ENCODE measurements around the gene TSPAN2.

DNA sequence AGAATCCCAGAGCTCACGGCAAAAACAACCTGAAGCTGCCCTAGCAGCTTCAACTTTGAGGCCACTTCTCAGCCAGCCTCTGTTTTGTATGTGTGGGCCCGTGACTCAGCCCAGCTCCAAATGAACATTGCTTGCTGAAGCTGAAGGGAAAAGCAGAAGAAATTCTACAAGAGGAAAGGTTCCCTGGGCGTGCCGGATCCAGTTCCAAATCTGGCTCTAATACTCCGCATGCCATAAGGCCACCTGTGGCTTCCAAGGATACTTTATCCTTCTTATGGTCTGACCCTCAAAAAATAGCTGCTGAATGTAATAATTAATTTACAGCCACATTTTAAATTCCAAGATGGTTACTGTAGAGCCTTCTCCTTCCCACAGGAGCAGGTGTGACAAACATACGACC, 24.3 kb downstream of the TSPAN2 start:
- no peak for TF ChIP-seq POLR2A (IDR thresholded peaks at IDR 0.05)
- TF ChIP-seq, protein P1, sequence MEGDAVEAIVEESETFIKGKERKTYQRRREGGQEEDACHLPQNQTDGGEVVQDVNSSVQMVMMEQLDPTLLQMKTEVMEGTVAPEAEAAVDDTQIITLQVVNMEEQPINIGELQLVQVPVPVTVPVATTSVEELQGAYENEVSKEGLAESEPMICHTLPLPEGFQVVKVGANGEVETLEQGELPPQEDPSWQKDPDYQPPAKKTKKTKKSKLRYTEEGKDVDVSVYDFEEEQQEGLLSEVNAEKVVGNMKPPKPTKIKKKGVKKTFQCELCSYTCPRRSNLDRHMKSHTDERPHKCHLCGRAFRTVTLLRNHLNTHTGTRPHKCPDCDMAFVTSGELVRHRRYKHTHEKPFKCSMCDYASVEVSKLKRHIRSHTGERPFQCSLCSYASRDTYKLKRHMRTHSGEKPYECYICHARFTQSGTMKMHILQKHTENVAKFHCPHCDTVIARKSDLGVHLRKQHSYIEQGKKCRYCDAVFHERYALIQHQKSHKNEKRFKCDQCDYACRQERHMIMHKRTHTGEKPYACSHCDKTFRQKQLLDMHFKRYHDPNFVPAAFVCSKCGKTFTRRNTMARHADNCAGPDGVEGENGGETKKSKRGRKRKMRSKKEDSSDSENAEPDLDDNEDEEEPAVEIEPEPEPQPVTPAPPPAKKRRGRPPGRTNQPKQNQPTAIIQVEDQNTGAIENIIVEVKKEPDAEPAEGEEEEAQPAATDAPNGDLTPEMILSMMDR (IDR thresholded peaks at IDR 0.05) = no peak

All from heart left ventricle (tissue), 13 donors.